HepG2 (cell line): ENCODE data around the gene FLAD1. TPM values are rescaled to one million over a fixed set of nuclear protein-coding genes. Genes with fewer than 3 reads are reported as not detected.

Experiments used
- RFXANK ChIP-seq: IDR thresholded peaks from 2 replicates; pipeline ENCODE4 v1.6.1; 2016
- SP1 ChIP-seq, 2 experiments: fragments of 450-650 bp in 1 of 2; sonication (generic) in 1 of 2; formaldehyde crosslinking in 1 of 2; IDR thresholded peaks; 2 replicates each; pipeline versions ENCODE4 v1.4.0 to v1.6.1; 2016 to 2020; ENCODE audit warnings: missing genetic modification reagents in 1 of 2
- ZNF337 ChIP-seq: sonication (generic); formaldehyde crosslinking; IDR thresholded peaks from 2 replicates; pipeline ENCODE4 v1.5.1; 2020; ENCODE audit warnings: missing genetic modification reagents, low read depth, mild to moderate bottlenecking, borderline replicate concordance
- ZNF878 ChIP-seq: sonication (generic); formaldehyde crosslinking; IDR thresholded peaks from 2 replicates; pipeline ENCODE4 v1.8.1; 2023; ENCODE audit warnings: mild to moderate bottlenecking, missing genetic modification reagents, moderate library complexity
- polyA plus RNA-seq, 8 experiments: library from polyadenylated mRNA; depleted of rRNA in 3 of 8; stranded (reverse) in 7 of 8; unstranded in 1 of 8; fragments of >200 nt; fragmentation: Illumina TruSeq in 4 of 8; extraction: Trizol in 4 of 8; gene quantifications; 2 replicates each; pipeline versions ENCODE4 v1.2.1 to v1.2.3, GENCODE V29; 2011 to 2016; ENCODE audit warnings: low read depth in 4 of 8, missing spikeins in 1 of 8, mixed read lengths in 1 of 8; ENCODE audit not compliant: insufficient read depth in 1 of 8
- total RNA-seq, 5 experiments: library from RNA; depleted of rRNA; stranded (reverse); fragments of >200 nt; fragmentation: Illumina TruSeq; extraction: Trizol; gene quantifications; 2 replicates each; pipeline ENCODE4 v1.2.3, GENCODE V29; 2016; ENCODE audit warnings: low read depth in 1 of 5
- TF ChIP-seq, protein P1 (sequence below): sonication (generic); formaldehyde crosslinking; IDR thresholded peaks from 2 replicates; pipeline ENCODE4 v1.4.0; 2020; ENCODE audit warnings: mild to moderate bottlenecking, missing genetic modification reagents
- TF ChIP-seq, protein P2 (sequence below): sonication (generic); formaldehyde crosslinking; IDR thresholded peaks from 2 replicates; pipeline ENCODE4 v1.4.0; 2020; ENCODE audit warnings: missing genetic modification reagents
- TF ChIP-seq, protein P3 (sequence below): sonication (generic); formaldehyde crosslinking; IDR thresholded peaks from 2 replicates; pipeline ENCODE4 v1.4.0; 2020; ENCODE audit warnings: missing genetic modification reagents
- TF ChIP-seq, protein P4 (sequence below): sonication (generic); formaldehyde crosslinking; IDR thresholded peaks from 2 replicates; pipeline ENCODE4 v1.8.1; 2023; ENCODE audit warnings: mild to moderate bottlenecking, inconsistent platforms, moderate library complexity, missing genetic modification reagents, borderline replicate concordance

Gene FLAD1
- total and polyA plus RNA-seq, 2 of the 13 experiments (the other 11 are each of a cell fraction or from before 2014, with no cell fraction given) = 25.9 to 32.8 TPM

DNA sequence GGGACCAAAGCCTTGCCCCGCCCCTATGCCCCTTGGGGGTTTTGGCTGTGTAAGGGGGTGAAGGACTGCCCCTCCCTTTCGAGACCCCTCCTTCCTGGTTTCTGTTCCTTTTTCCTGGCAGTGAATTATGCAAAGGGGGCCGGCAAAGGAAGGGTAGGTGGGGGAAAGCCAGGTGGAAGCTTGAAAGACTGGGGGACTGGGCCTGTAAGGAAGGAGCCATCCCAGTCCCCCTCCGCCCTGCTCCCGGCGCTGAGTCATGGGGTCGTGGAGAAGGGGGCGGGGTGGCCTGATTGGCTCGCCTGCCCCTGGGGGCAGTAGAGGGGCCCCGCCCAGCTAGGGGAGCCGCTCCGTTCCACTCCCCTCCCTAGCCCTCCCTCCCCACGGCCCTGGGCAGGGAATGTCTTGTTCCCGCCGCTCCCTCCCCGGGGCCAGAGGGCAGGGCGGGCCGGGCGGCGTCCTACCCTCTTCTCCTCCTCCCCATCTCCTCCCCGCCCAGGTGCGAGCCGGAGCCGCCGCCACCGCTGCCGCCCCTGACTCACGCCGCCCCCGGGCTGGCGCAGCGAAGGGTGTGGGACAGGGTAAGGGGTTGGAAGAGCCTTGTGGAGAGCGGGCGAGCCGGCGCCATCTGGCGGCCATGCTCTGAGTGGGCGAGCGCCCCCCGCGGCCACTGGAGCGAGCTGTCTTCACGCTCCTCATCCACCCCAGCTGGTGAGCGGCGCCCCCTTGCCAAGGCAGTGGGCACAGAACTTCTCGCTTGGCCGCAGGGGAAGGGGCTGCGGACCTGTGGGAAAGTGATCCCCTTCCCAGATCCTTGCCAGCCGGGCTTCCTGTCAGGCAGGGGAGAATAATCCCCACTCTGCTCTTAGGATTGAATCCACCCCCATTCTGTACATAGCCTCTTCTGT, 34.1 kb downstream of the FLAD1 start (continued):
- TF ChIP-seq, protein P1, sequence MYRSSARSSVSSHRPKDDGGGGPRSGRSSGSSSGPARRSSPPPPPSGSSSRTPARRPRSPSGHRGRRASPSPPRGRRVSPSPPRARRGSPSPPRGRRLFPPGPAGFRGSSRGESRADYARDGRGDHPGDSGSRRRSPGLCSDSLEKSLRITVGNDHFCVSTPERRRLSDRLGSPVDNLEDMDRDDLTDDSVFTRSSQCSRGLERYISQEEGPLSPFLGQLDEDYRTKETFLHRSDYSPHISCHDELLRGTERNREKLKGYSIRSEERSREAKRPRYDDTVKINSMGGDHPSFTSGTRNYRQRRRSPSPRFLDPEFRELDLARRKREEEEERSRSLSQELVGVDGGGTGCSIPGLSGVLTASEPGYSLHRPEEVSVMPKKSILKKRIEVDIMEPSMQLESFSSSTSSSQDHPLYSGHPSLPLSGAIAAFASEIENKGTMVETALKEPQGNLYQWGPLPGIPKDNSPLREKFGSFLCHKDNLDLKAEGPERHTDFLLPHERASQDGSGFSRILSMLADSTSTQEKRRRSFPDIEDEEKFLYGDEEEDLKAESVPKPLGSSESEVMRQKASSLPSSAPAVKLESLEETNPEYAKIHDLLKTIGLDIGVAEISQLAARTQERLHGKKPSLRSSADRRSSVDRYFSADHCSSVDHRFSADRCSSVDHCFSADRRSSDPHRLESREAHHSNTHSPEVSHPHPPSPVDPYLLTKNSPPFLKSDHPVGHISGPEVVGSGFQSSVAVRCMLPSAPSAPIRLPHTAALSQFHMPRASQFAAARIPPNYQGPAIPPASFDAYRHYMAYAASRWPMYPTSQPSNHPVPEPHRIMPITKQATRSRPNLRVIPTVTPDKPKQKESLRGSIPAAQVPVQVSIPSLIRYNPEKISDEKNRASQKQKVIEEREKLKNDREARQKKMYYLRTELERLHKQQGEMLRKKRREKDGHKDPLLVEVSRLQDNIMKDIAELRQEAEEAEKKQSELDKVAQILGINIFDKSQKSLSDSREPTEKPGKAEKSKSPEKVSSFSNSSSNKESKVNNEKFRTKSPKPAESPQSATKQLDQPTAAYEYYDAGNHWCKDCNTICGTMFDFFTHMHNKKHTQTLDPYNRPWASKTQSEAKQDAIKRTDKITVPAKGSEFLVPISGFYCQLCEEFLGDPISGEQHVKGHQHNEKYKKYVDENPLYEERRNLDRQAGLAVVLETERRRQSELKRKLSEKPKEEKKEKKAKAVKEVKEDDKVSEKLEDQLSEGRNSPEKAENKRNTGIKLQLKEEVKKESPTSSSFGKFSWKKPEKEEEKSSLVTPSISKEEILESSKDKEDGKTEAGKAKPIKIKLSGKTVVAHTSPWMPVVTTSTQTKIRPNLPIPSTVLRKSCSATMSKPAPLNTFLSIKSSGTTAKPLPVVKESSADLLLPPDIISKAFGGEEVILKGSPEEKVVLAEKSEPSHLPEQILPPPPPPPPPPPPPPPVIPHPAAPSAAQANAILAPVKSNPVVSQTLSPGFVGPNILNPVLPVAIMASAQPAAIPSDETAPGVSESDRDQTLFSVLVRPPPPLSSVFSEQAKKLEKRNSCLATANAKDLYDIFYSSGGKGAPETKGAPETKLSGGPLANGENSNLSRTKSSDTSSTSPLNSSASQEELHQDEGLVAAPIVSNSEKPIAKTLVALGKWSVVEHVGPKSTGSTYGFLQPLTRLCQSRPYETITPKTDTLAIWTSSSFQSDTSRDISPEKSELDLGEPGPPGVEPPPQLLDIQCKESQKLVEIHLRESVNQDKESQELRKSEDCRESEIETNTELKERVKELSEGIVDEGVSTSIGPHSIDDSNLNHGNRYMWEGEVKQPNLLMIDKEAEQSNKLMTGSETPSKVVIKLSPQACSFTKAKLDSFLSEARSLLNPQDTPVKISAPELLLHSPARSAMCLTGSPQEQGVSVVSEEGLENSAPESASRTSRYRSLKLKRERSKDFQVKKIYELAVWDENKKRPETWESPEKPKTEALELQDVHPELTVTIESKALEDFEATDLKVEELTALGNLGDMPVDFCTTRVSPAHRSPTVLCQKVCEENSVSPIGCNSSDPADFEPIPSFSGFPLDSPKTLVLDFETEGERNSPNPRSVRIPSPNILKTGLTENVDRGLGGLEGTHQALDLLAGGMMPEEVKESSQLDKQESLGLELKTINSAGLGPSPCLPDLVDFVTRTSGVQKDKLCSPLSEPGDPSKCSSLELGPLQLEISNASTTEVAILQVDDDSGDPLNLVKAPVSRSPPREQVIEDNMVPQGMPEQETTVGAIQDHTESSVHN (CRISPR knock-in tag) = peak; percentile 44; the same call in 1 of the 2 replicates
- peak; percentile 79; the same call in 1 of the 2 replicates for TF ChIP-seq RFXANK (CRISPR knock-in tag)
- peak; percentile 90 for TF ChIP-seq ZNF878
- TF ChIP-seq, protein P2, sequence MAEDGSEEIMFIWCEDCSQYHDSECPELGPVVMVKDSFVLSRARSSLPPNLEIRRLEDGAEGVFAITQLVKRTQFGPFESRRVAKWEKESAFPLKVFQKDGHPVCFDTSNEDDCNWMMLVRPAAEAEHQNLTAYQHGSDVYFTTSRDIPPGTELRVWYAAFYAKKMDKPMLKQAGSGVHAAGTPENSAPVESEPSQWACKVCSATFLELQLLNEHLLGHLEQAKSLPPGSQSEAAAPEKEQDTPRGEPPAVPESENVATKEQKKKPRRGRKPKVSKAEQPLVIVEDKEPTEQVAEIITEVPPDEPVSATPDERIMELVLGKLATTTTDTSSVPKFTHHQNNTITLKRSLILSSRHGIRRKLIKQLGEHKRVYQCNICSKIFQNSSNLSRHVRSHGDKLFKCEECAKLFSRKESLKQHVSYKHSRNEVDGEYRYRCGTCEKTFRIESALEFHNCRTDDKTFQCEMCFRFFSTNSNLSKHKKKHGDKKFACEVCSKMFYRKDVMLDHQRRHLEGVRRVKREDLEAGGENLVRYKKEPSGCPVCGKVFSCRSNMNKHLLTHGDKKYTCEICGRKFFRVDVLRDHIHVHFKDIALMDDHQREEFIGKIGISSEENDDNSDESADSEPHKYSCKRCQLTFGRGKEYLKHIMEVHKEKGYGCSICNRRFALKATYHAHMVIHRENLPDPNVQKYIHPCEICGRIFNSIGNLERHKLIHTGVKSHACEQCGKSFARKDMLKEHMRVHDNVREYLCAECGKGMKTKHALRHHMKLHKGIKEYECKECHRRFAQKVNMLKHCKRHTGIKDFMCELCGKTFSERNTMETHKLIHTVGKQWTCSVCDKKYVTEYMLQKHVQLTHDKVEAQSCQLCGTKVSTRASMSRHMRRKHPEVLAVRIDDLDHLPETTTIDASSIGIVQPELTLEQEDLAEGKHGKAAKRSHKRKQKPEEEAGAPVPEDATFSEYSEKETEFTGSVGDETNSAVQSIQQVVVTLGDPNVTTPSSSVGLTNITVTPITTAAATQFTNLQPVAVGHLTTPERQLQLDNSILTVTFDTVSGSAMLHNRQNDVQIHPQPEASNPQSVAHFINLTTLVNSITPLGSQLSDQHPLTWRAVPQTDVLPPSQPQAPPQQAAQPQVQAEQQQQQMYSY = peak; percentile 89
- no peak for TF ChIP-seq ZNF337
- TF ChIP-seq, protein P3, sequence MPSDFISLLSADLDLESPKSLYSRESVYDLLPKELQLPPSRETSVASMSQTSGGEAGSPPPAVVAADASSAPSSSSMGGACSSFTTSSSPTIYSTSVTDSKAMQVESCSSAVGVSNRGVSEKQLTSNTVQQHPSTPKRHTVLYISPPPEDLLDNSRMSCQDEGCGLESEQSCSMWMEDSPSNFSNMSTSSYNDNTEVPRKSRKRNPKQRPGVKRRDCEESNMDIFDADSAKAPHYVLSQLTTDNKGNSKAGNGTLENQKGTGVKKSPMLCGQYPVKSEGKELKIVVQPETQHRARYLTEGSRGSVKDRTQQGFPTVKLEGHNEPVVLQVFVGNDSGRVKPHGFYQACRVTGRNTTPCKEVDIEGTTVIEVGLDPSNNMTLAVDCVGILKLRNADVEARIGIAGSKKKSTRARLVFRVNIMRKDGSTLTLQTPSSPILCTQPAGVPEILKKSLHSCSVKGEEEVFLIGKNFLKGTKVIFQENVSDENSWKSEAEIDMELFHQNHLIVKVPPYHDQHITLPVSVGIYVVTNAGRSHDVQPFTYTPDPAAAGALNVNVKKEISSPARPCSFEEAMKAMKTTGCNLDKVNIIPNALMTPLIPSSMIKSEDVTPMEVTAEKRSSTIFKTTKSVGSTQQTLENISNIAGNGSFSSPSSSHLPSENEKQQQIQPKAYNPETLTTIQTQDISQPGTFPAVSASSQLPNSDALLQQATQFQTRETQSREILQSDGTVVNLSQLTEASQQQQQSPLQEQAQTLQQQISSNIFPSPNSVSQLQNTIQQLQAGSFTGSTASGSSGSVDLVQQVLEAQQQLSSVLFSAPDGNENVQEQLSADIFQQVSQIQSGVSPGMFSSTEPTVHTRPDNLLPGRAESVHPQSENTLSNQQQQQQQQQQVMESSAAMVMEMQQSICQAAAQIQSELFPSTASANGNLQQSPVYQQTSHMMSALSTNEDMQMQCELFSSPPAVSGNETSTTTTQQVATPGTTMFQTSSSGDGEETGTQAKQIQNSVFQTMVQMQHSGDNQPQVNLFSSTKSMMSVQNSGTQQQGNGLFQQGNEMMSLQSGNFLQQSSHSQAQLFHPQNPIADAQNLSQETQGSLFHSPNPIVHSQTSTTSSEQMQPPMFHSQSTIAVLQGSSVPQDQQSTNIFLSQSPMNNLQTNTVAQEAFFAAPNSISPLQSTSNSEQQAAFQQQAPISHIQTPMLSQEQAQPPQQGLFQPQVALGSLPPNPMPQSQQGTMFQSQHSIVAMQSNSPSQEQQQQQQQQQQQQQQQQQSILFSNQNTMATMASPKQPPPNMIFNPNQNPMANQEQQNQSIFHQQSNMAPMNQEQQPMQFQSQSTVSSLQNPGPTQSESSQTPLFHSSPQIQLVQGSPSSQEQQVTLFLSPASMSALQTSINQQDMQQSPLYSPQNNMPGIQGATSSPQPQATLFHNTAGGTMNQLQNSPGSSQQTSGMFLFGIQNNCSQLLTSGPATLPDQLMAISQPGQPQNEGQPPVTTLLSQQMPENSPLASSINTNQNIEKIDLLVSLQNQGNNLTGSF (CRISPR knock-in tag) = no peak
- TF ChIP-seq, protein P4, sequence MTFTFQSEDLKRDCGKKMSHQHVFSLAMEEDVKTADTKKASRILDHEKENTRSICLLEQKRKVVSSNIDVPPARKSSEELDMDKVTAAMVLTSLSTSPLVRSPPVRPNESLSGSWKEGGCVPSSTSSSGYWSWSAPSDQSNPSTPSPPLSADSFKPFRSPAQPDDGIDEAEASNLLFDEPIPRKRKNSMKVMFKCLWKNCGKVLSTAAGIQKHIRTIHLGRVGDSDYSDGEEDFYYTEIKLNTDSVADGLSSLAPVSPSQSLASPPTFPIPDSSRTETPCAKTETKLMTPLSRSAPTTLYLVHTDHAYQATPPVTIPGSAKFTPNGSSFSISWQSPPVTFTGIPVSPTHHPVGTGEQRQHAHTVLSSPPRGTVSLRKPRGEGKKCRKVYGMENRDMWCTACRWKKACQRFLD (CRISPR knock-in tag) = peak; percentile 65; the same call in 1 of the 2 replicates
- TF ChIP-seq SP1 (IDR thresholded peaks at IDR 0.05) = no peak
- TF ChIP-seq SP1 (CRISPR knock-in tag; IDR thresholded peaks at IDR 0.05) = peak; percentile 65
